HepG2 (cell line): ENCODE data around the gene IFI35. TPM values are rescaled to one million over a fixed set of nuclear protein-coding genes. Genes with fewer than 3 reads are reported as not detected.

Experiments
- ATAC-seq: fragments of 200-7000 bp; cut with Tn5 transposase; 3 replicates; pipeline ENCODE4 v1.9.1; 2020; ENCODE audit warnings: mild to moderate bottlenecking, moderate library complexity
- BruUV-seq: library from RNA; stranded (reverse); fragments of 400-500 nt; replicated peaks from 2 replicates; lab custom pipeline; 2021; lab: Mats Ljungman, UMichigan
- CTCF ChIA-PET: fragments of 300-600 bp; formaldehyde crosslinking; extraction: SDS; loops from one replicate; lab custom pipeline; 2021; ENCODE audit warnings: low total read pairs, inconsistent platforms, low intra/inter-chr PET ratio; lab: Yijun Ruan, JAX
- POLR2A ChIA-PET: fragments of 350-600 bp; sonication (Branson Sonifier 250); formaldehyde crosslinking; loops from one replicate; lab custom pipeline; 2020; ENCODE audit warnings: antibody characterized with exemption, inconsistent platforms; lab: Yijun Ruan, JAX
- DNase-seq: peaks from one replicate; pipeline ENCODE4 v3.0.0-alpha.2; 2015; ENCODE audit warnings: low spot score
- FAIRE-seq: peaks from 3 replicates; lab custom pipeline; 2011; peaks lifted over from hg19 to GRCh38; lab: Jason Lieb, UNC
- H2AFZ ChIP-seq: one replicate; pipeline ENCODE4 v1.6.1; 2011; ENCODE audit warnings: low read length, inconsistent platforms
- H3K27ac ChIP-seq: fragments of 300-600 bp; 3 replicates; pipeline ENCODE4 v1.8.0; 2011; ENCODE audit warnings: mixed run types, mild to moderate bottlenecking, mixed read lengths, low read length, inconsistent platforms; ENCODE audit not compliant: insufficient read depth; ENCODE audit errors: extremely low read length
- H3K27me3 ChIP-seq, 2 experiments: fragments of 200-600 bp in 1 of 2; 2 replicates in 1 of 2; 3 replicates in 1 of 2; pipeline versions ENCODE4 v1.6.0 to v1.8.0; 2011; ENCODE audit warnings: low read length in 2 of 2, mild to moderate bottlenecking in 2 of 2, moderate library complexity in 2 of 2, inconsistent platforms in 1 of 2; ENCODE audit not compliant: insufficient read depth in 2 of 2, control insufficient read depth in 1 of 2
- H3K36me3 ChIP-seq, 2 experiments: fragments of 200-600 bp in 1 of 2; replicated peaks in 1 of 2; 2 replicates in 1 of 2; 3 replicates in 1 of 2; pipeline versions ENCODE4 v1.5.1 to v1.8.0; 2011; ENCODE audit warnings: low read length in 2 of 2, inconsistent platforms in 1 of 2; ENCODE audit not compliant: insufficient read depth in 2 of 2, control insufficient read depth in 1 of 2
- H3K4me1 ChIP-seq: 2 replicates; pipeline ENCODE4 v1.5.1; 2012; ENCODE audit warnings: low read length, inconsistent platforms; ENCODE audit not compliant: insufficient read depth
- H3K4me2 ChIP-seq: 2 replicates; pipeline ENCODE4 v1.6.0; 2011; ENCODE audit warnings: low read depth, low read length, inconsistent platforms
- H3K4me3 ChIP-seq, 3 experiments: fragments of 200-600 bp in 1 of 3; sonication (generic), shearing (Covaris generic) in 1 of 3; replicated peaks in 1 of 3; 2 replicates each; pipeline ENCODE4 v1.5.1; 2011 to 2016; ENCODE audit warnings: low read length in 3 of 3, inconsistent platforms in 2 of 3, low read depth in 2 of 3, mild to moderate bottlenecking in 2 of 3, control low read depth in 1 of 3, mixed read lengths in 1 of 3; ENCODE audit not compliant: insufficient read depth in 1 of 3
- H3K79me2 ChIP-seq: one replicate; pipeline ENCODE4 v1.6.1; 2011; ENCODE audit warnings: low read length, inconsistent platforms; ENCODE audit not compliant: insufficient read depth
- H3K9ac ChIP-seq: 2 replicates; pipeline ENCODE4 v1.6.0; 2011; ENCODE audit warnings: mild to moderate bottlenecking, low read depth, low read length, inconsistent platforms; ENCODE audit not compliant: insufficient read depth
- H3K9me3 ChIP-seq: 2 replicates; pipeline ENCODE4 v1.5.1; 2012; ENCODE audit warnings: mild to moderate bottlenecking, low read length
- H4K20me1 ChIP-seq: 2 replicates; pipeline ENCODE4 v1.6.0; 2011; ENCODE audit warnings: inconsistent platforms, mild to moderate bottlenecking, low read length, moderate library complexity; ENCODE audit not compliant: insufficient read depth
- FLYWCH1 ChIP-seq: sonication (generic); formaldehyde crosslinking; IDR thresholded peaks from 2 replicates; pipeline ENCODE4 v1.8.1; 2023; ENCODE audit warnings: mild to moderate bottlenecking, missing genetic modification reagents
- JUND ChIP-seq: sonication (generic); formaldehyde crosslinking; IDR thresholded peaks from 2 replicates; pipeline ENCODE4 v1.8.0; 2022; ENCODE audit warnings: mild to moderate bottlenecking, missing genetic modification reagents
- MYNN ChIP-seq: sonication (generic); formaldehyde crosslinking; IDR thresholded peaks from 2 replicates; pipeline ENCODE4 v1.4.0; 2020; ENCODE audit warnings: mild to moderate bottlenecking, low read depth, missing genetic modification reagents
- SMYD3 ChIP-seq: sonication (generic); formaldehyde crosslinking; IDR thresholded peaks from 2 replicates; pipeline ENCODE4 v1.8.1; 2023; ENCODE audit warnings: mild to moderate bottlenecking, missing genetic modification reagents
- SRF ChIP-seq: IDR thresholded peaks from 2 replicates; pipeline ENCODE4 v1.6.1; 2011; ENCODE audit warnings: mild to moderate bottlenecking, low read depth, low read length, moderate library complexity
- SRSF1 ChIP-seq: fragments of 200-400 bp; formaldehyde crosslinking; optimal IDR thresholded peaks from 2 replicates; pipeline ENCODE3; 2017; ENCODE audit warnings: mild to moderate bottlenecking, low read depth, low read length, moderate library complexity
- SRSF4 ChIP-seq: fragments of 200-400 bp; formaldehyde crosslinking; IDR thresholded peaks from one replicate; pipeline ENCODE4 v1.6.1; 2018; ENCODE audit warnings: mild to moderate bottlenecking, low read depth, low read length, moderate library complexity; ENCODE audit not compliant: poor library complexity, severe bottlenecking
- SUZ12 ChIP-seq: fragments of 150-350 bp; IDR thresholded peaks from 2 replicates; pipeline ENCODE4 v1.6.1; 2014; ENCODE audit warnings: low read depth, low read length
- TBP ChIP-seq: sonication (generic); formaldehyde crosslinking; IDR thresholded peaks from 2 replicates; pipeline ENCODE4 v1.5.0; 2020; ENCODE audit warnings: missing genetic modification reagents
- U2AF1 ChIP-seq: fragments of 200-400 bp; formaldehyde crosslinking; optimal IDR thresholded peaks from 2 replicates; pipeline ENCODE3; 2017; ENCODE audit warnings: mild to moderate bottlenecking, low read depth, low read length
- ZMAT3 ChIP-seq: sonication (generic); formaldehyde crosslinking; conservative IDR thresholded peaks from 2 replicates; pipeline ENCODE4 v1.7.0; 2021; ENCODE audit warnings: missing genetic modification reagents
- ZNF234 ChIP-seq: sonication (generic); formaldehyde crosslinking; conservative IDR thresholded peaks from 2 replicates; pipeline ENCODE4 v1.5.1; 2020; ENCODE audit warnings: mild to moderate bottlenecking, missing genetic modification reagents
- ZNF530 ChIP-seq: sonication (generic); formaldehyde crosslinking; IDR thresholded peaks from 2 replicates; pipeline ENCODE4 v1.5.0; 2020; ENCODE audit warnings: low read depth, mild to moderate bottlenecking, missing genetic modification reagents
- ZNF550 ChIP-seq: sonication (generic); formaldehyde crosslinking; IDR thresholded peaks from 2 replicates; pipeline ENCODE4 v1.4.0; 2020; ENCODE audit warnings: mild to moderate bottlenecking, missing genetic modification reagents, borderline replicate concordance
- WGBS: methylation state at CpG from one replicate; pipeline ENCODE4 v1.1.6; 2017; ENCODE audit warnings: low lambda C conversion rate; 5-methylcytosine and 5-hydroxymethylcytosine counted together
- in situ Hi-C: cut with HindIII; loops from 2 replicates; pipeline ENCODE4 v1.10.0; 2017; ENCODE audit warnings: low pct_unique_long_range_greater_than_20kb; ENCODE audit not compliant: extremely low pct_ligation_motif_present
- intact Hi-C: fragments of 100-400 bp; cut with micrococcal nuclease; formaldehyde crosslinking; loops from one replicate; pipeline ENCODE4 v1.10.0; 2022; ENCODE audit not compliant: unreplicated experiment
- polyA plus RNA-seq, 8 experiments: library from polyadenylated mRNA; depleted of rRNA in 3 of 8; stranded (reverse) in 7 of 8; unstranded in 1 of 8; fragments of >200 nt; fragmentation: Illumina TruSeq in 4 of 8; extraction: Trizol in 4 of 8; gene quantifications; 2 replicates each; pipeline versions ENCODE4 v1.2.1 to v1.2.3, GENCODE V29; 2011 to 2016; ENCODE audit warnings: low read depth in 4 of 8, missing spikeins in 1 of 8, mixed read lengths in 1 of 8; ENCODE audit not compliant: insufficient read depth in 1 of 8
- total RNA-seq, 5 experiments: library from RNA; depleted of rRNA; stranded (reverse); fragments of >200 nt; fragmentation: Illumina TruSeq; extraction: Trizol; gene quantifications; 2 replicates each; pipeline ENCODE4 v1.2.3, GENCODE V29; 2016; ENCODE audit warnings: low read depth in 1 of 5
- TF ChIP-seq, protein P1 (sequence below): sonication (generic); formaldehyde crosslinking; IDR thresholded peaks from 2 replicates; pipeline ENCODE4 v1.5.0; 2020; ENCODE audit warnings: missing genetic modification reagents
- TF ChIP-seq, protein P2 (sequence below): IDR thresholded peaks from 2 replicates; pipeline ENCODE4 v1.6.1; 2016; ENCODE audit warnings: mild to moderate bottlenecking, missing biosample characterization, missing genetic modification reagents
- TF ChIP-seq, protein P3 (sequence below): IDR thresholded peaks from 2 replicates; pipeline ENCODE4 v1.6.1; 2016; ENCODE audit warnings: control low read depth

IFI35 gene
- total and polyA plus RNA-seq, 2 of the 13 experiments (the other 11 are each of a cell fraction or from before 2014, with no cell fraction given) = 28.9 to 38.1 TPM

DNA sequence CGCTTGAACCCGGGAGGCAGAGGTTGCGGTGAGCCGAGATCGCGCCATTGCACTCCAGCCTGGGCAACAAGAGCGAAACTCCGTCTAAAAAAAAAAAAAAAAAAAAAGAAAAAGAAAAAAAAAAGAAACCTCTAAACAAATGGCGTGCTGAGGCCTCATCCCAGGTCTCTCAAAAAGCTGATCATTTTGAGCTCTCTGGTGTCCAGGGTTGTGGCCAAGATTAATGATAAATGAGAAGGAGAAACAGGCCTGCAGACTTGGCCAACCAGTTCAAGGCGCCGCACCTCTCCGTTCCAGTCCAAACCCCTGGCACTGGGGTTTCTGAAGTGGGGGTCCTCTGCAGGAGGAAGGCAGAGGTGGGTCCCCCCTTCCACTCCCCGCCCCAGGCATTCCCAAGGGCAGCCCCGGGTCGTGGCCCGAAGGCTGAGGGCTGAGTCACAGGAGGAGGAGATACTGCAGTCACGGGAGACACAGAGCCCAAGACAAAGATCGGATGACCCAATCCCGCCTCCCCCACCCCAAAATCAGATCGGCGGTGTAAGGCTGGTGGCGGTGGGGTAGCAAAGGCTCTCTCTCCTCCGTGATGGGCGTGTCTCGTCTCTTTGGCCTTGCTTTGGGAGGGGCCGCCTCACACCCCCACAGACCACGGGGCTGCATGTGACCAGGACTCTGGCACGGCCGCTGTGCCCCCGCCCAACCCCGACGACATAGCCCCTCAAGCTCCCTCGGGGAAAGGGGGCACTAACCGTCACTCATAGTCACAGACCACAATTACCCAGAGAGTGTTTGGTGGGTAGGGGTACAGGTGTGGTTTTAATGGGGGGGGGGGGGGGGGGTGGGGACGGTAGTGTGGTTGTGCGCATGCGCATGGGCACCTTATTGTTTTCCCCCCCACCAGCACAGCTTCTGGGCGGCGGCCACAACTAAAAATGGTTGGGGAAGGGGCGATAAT is 14.5 kb downstream of the IFI35 start (continued):
- 0 out of 2 replicates have a peak, but pooled peaks have one; percentile 44 for TF ChIP-seq JUND (CRISPR knock-in tag)
- TF ChIP-seq, protein P1, sequence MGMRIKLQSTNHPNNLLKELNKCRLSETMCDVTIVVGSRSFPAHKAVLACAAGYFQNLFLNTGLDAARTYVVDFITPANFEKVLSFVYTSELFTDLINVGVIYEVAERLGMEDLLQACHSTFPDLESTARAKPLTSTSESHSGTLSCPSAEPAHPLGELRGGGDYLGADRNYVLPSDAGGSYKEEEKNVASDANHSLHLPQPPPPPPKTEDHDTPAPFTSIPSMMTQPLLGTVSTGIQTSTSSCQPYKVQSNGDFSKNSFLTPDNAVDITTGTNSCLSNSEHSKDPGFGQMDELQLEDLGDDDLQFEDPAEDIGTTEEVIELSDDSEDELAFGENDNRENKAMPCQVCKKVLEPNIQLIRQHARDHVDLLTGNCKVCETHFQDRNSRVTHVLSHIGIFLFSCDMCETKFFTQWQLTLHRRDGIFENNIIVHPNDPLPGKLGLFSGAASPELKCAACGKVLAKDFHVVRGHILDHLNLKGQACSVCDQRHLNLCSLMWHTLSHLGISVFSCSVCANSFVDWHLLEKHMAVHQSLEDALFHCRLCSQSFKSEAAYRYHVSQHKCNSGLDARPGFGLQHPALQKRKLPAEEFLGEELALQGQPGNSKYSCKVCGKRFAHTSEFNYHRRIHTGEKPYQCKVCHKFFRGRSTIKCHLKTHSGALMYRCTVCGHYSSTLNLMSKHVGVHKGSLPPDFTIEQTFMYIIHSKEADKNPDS (CRISPR knock-in tag) = 0 out of 2 replicates have a peak, but pooled peaks have one; percentile 49
- TF ChIP-seq, protein P2, sequence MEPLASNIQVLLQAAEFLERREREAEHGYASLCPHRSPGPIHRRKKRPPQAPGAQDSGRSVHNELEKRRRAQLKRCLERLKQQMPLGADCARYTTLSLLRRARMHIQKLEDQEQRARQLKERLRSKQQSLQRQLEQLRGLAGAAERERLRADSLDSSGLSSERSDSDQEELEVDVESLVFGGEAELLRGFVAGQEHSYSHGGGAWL = 0 out of 2 replicates have a peak, but pooled peaks have one; percentile 28
- 0 out of 2 replicates have a peak, but pooled peaks have one; percentile 29 for TF ChIP-seq ZMAT3

DNA sequence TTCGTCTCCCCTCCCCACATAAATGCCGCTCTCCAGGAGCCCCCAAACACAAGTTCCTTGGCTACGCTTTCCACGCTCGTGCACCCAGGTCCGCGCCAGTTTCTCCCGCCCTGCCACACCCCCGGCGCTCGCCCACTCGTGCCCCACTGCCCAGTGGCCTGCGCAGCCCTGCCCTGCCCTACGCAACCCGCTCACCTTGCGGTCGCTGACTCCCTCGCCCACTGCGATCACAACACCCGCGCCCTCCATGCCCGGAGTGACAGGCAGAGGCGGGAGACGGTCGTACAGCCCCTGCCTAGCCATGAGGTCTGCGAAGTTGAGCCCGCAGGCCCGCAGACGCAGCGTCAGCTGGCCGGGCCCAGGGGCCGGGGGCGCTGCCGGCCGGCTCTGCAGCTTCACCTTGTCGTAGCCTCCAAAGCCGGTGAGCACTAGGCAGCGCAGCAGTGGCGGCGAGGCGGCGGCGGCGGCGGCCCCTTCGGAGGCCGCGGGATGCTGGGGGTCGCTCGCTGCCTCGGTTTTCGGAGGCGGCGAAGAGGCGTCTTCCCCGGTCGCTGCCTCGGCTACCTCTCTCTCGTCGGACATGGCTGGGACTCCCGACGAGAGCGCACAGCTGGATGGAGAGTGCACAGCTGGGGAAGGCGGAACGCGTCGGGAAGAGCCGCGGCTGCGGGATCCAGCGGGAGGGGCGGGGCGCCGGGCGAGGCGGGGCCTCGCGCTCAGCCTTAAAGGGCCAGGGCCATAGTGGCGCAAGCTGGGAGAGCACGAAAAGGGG is 15.3 kb downstream of the IFI35 start, which contains the start of gene VAT1:
VAT1 (minus strand) TSS at position 645 of the 772 bp plus-strand sequence; CDS start at position 582, 63 bp downstream.
- DNase-seq (peak; percentile 72), FAIRE-seq (peak; percentile 60), ATAC-seq (peak; percentile 83)
- no peaks in the 10 kb centered on the region for H4K20me1 ChIP-seq
- BruUV-seq = TSS peak; percentile 60
- CTCF ChIA-PET = no interaction called here
- peak within 1 kb of the TSS; percentile 70 for H3K27ac ChIP-seq
- POLR2A ChIA-PET = interaction anchor here (0.5 to 4.5 kb wide), 19 partner anchors 9 to 346 kb away, joined by 3 to 55 read pairs (median 6); partner anchors contain the start of genes IFI35, NBR1, RPL27 and TMEM106A
- peak within 1 kb of the TSS; percentile 94 for H3K9ac ChIP-seq
- H3K79me2 ChIP-seq = peaks cover 26% of the 10 kb centered on the region
- in situ Hi-C loops = no loop called here
- H3K27me3 ChIP-seq = no peaks in the 10 kb centered on the region; a peak in 1 of 5 replicates
- H3K9me3 ChIP-seq = no peaks in the 10 kb centered on the region
- intact Hi-C loops = loop anchor here (1.0 to 5.0 kb wide), 3 partner anchors 12 to 310 kb away; partner anchors contain the start of gene TMEM106A
- H2AFZ ChIP-seq = no peak within 1 kb of the TSS
- peak within 1 kb of the TSS; percentile 80 for H3K4me2 ChIP-seq
- peak within 1 kb of the TSS; percentile 96 to 100 (median 100) for H3K4me3 ChIP-seq
- WGBS = 1% methylated on average over 28 of the region's 80 CpGs
- H3K4me1 ChIP-seq = peaks cover 45% of the 10 kb centered on the region
- H3K36me3 ChIP-seq = peaks cover 10 to 29% of the 10 kb centered on the region in 2 experiments
- TF ChIP-seq SRF (no peak), U2AF1 (no peak), ZNF234 (CRISPR knock-in tag) (no peak), SUZ12 (no peak), SRSF4 (no peak), MYNN (peak; percentile 86; the same call in 1 of the 2 replicates), ZNF550 (CRISPR knock-in tag) (no peak), SMYD3 (CRISPR knock-in tag) (peak; percentile 79), TBP (CRISPR knock-in tag) (0 out of 2 replicates have a peak, but pooled peaks have one; percentile 46), SRSF1 (no peak), FLYWCH1 (CRISPR knock-in tag) (no peak), ZNF530 (no peak)
- TF ChIP-seq, protein P3, sequence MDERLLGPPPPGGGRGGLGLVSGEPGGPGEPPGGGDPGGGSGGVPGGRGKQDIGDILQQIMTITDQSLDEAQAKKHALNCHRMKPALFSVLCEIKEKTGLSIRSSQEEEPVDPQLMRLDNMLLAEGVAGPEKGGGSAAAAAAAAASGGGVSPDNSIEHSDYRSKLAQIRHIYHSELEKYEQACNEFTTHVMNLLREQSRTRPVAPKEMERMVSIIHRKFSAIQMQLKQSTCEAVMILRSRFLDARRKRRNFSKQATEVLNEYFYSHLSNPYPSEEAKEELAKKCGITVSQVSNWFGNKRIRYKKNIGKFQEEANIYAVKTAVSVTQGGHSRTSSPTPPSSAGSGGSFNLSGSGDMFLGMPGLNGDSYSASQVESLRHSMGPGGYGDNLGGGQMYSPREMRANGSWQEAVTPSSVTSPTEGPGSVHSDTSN (CRISPR knock-in tag) = no peak
